ENCODE measurements around the gene ADO.

Gene ADO

DNA sequence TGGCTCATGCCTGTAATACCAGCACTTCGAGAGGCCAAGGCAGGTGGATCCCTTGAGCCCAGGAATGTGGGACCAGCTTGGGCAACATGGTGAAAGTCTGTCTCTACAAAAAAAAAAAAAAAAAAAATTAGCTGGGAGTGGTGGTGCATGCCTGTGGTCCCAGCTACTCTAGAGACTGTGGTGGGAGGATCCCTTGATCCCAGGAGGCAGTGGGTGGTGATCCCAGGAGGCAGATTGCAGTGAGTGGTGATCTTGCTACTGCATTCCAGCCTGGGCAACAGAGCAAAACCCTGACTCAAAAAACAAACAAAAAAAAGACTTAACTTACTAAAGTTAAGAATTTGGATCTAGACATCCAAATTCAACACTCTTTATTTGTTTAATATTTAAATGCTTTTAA is 10.2 kb upstream of the ADO start:
- no peak for DNase-seq

DNA sequence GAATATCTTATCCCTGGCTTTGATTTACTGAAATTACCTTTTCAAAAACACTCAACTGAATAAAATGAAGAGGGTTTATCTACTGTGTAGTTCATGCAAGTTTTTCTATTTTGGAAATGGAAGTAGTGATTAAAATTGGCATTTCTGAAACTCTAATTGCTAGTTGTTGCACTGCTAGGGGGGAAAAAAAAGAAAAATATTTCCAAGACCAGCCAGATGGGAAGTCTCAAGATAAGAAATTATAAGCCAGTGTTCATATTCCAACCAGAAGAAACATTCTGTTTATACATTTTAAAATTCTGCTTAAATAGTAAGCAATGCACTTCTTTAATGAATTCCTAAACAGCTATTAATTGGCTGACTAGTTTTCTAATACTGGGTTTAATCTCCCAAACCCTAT is 9.4 kb upstream of the ADO start:
- DNase-seq = no peak

DNA sequence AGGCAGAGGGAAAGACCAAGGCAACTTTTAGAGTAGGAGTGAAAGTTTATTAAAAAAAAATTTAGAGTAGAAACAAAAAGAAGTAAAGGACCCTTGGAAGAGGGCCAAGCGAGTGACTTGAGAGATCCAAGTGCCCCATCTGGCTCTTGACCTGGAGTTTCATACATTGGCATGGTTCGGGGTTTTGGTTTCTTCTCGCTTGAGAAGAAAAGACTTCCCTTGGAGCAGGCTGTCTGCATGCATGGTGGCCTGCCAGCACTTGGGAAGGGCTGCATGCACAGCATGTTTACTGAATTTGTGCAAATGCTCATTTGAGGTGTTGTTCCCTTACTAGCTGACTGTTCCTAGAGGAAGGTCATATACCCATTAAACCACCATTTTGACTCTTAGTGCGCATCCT is 8.8 kb upstream of the ADO start:
- DNase-seq = no peak

DNA sequence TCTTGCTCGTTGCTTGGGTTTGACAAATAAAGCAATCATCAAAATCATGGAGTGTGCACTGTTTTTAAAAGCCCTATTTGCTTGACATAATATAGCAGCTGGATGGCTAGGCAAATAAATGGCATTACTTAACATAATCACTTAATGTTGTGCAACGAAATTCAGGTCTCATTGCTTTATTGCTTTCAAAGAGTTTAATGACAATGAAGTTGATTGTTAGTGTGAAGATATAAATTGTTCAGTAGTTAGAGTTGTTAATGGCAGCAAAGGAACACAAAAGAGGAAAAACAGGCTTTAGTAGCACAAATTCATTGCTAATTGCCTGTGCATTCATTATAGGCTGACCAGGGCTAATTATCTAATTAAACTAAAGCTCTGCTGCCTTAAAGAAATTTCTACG is 7.6 kb upstream of the ADO start:
- no peak for DNase-seq

DNA sequence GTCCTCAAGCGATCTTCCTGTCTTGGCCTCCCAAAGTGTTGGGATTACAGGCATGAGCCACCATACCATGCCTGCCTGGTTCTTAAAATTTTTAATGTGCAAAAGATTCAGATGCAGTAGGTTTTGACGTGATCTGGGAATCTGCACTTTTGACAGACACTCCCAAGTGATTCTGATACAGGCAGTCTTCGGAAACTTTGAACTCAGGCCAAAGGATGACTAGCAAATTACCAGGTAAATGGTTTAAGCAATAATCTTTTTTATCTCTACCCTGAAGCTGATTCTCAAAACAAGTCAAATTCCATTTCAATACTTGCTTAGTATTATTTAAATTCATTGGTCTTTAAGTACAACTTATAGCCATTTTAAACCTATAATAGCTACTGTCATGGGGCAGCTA is 2.6 kb upstream of the ADO start:
- no peak for DNase-seq

DNA sequence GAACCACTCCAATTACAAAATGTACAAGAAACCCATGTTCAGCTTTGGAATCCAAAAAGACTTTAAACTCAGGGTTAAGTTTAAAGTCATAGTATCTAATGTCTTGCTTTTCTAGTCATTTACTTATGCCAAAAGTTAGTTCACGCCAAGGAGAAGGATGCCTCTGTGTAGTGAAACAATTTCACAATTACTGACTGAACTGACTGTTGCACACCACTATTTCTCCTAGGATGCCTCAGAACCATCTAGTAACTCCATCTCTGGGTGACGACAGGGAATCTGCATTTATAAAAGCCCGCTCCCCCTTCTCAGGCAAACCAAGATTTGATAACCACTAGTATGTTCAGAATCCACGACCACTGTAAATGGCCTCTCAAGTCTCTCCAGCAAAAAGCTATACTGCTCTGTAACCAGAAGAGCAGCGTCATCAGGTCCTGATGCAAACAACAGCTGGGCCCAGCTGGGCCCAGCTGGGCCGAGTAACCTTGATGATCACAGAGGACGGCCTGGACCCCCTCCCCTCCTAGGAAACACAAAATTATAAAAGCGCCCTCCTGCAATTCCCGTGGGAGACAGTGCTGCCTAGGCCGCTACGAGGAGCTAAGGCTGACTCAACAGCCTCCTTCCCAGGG is 680 bp upstream of the ADO start:
- no peak for DNase-seq

DNA sequence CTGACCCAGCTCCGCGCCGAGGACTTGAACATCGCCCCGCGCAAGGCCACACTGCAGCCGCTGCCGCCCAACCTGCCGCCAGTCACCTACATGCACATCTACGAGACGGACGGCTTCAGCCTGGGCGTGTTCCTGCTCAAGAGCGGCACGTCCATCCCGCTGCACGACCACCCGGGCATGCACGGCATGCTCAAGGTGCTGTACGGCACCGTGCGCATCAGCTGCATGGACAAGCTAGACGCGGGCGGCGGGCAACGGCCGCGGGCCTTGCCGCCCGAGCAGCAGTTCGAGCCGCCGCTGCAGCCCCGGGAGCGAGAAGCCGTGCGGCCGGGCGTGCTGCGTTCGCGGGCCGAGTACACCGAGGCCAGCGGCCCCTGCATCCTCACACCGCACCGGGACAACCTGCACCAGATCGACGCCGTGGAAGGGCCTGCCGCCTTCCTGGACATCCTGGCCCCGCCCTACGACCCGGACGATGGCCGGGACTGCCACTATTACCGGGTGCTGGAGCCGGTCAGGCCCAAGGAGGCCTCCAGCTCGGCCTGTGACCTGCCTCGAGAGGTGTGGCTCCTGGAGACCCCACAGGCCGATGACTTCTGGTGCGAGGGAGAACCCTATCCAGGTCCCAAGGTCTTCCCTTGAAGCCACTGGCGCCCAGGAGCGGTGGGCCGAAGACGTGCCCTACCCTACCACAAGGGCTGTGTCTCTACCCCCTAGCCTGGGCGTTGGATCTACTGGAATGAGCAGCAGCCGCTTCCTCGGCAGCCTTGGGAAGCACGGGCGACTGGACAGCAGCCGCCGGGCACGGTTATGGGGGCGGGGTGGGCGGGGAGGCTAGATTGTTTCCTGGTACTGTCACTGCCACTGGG is 945 bp downstream of the ADO start:
- peak; percentile 71 for DNase-seq

DNA sequence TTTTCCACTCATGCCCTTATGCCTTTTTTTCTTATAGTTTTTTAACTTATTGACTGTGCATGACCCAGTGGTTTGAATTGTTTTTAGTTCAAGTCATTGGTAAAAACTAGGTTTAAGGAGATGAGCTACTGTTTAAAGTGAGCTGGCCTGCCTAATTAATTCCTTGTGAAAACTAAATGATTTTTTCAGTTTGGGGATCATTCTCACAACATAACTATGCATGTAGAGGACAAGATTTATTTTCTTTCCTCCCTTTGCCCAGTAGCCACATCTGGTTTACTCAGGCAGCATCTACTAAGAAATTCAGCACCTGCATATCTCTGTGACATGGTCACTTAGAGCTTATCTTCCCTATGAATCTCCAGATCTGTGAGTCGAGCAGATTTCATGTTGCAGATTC is 1.7 kb downstream of the ADO start:
- DNase-seq = no peak

DNA sequence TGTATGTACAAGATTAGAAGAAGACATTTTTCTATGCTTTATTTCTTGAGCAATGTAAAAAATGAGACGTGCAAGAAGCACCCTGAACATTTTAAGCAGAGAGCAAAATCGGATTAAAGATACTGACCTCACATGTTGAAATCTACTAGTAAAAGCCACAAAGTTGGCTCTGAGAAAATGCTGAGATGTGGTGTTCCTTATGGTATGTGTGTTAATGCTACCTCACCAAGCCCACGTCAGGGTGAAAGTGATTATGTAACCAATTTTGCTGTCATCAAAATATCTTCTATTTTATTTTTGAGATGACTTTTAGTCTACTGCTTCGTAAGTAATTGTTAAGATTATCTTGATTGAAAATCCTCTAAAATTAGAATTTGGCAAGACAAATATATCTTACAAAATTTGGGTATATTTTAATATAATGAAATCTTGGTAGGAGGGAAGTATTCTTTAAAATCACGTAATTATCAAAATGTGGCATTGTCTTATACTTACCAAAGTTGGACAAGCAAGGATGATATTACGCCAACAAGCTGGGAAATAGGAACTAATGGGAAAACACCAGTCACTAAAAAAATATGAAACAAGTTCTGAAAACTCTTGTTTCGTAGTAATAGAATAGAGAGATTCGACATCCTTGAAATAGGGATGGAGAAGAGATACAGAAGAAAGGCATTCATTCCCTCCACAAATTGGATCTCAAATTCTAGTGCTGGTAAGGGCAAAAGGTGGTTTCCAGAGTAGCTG is 5.8 kb downstream of the ADO start:
- DNase-seq = no peak

DNA sequence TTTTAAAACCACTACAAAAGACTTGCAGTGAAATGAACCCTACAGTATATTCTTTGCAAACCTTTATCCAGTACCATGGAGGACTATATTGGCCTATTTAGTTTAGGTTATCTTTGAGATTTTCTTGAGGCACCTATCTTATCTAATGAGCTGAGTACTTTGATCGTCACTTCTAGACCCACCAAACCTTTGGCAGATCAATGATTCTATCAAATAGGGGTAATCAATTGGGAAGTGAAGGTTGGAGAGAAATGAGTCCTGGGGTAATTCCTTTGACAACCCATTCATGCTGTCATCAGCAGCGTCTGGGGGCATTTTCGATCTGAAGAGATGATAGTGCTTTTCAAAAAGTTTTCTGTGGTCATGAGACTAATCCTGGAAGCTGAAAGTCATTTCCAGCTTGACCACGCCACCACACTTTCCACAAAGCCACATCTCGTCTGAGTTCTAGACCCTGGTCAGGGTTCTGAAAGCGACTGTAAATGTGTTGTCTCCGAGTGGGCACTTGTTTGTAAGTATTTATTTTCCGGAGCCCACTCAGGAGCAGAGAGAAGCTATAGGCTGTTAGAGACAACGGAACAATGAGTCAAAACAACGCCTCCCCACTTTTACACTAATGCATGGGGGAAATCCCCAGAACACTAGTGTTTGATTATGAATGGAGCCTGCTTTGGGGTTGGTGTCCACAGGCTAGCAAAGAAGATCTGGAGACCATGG is 6.8 kb downstream of the ADO start:
- DNase-seq = peak; percentile 88

DNA sequence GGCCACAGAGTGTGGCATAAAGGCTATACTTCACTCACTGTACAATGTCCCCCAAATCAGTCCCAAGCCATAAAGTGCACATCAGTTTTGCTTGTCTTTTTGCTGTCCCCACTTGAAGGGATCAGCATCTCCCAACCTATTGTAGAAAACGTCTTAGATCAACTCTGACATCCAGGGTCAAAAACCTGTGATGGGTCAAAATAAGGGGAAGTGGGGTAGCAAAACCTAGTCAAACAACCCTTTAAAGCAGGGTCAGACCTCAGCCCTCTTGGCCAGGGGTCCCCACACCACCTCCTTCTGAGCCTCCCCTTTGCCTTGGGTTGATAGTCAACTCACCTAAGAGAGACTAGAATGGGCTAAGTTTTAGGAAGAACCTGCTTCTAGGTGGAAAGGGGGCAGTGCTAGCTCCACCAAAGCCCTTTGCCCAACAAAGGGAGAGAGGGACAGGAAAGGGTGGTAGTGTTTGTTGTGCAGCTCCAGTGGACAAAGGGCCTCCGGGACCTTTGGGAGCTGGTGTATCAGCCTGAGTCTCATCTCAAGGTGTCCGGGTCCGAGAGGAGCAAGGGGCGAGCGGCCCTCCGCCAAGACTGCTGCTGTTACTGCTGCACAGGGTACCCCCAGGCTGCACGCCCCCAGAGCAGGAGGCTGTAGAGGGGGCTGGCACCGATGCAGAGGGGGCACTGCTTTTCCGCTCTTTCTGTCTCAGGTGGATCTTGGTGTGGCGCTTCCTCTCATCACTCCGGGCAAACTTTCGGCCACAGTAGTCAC is 8.3 kb downstream of the ADO start:
- no peak for DNase-seq

DNA sequence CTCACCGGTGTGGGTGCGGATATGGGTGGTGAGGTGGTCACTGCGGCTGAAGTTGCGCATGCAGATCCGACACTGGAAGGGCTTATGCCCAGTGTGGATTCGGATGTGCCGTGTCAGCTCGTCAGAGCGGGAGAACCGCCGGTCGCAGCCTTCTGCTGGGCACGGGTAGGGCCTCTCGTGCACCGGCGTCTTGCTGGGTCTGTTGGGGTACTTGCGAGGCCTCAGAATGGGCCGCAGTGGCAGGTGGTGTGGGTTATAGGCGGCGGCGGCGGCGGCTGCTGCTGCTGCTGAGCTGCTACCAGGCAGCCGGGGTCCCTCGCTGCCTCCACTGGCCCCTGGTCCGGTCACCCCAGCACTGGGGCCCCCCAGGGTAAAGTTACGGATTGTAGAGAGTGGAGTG is 8.9 kb downstream of the ADO start:
- DNase-seq = no peak

DNA sequence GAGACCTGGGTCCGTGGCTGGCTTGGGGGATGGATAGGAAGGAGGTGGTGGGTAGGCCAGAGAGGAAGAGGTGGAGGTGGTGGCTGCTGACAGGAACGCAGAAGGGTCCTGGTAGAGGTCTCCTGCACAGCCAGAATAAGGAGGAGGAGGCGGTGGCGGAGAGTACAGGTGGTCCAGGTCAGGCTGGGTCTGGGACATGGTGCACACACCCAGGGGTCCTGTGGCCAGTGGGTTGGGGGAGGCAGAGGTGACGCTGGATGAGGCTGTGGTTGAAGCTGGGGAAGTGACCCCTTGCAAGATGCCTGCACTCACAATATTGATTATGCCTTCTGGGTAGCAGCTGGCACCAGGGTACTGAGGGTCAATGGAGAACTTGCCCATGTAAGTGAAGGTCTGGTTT is 9.5 kb downstream of the ADO start:
- DNase-seq = no peak

DNA sequence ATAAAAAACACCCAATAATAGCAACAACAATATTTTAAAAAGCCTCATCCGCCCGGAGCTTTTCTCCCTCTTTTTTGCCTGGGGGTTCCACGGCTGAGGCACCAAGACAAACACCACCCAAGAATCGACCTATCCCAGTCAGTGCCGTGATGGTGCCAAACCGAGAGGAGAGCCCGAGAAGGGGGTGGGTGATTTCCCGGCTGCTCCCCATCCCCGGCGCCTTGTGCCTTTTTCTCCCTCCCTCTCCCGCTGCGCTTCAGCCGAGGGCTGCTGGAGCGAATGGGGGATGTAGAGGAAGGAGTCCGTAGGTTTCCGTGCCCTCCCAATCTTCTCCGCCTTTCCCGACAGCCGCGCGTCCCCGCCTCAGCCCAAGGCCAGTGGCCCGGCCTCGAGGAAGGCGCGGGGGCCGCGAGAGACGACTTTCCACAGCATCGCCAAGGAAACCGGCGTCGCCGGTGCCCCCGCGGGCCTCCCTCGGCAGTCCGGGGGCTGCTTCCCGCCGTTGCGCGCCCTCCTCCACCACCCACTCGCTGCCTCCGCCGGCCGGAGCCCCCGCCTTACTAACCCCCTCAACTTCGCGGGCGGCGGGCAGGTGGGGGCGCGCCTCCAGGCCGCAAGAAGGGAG is 10.3 kb downstream of the ADO start:
- DNase-seq = peak; percentile 76

DNA sequence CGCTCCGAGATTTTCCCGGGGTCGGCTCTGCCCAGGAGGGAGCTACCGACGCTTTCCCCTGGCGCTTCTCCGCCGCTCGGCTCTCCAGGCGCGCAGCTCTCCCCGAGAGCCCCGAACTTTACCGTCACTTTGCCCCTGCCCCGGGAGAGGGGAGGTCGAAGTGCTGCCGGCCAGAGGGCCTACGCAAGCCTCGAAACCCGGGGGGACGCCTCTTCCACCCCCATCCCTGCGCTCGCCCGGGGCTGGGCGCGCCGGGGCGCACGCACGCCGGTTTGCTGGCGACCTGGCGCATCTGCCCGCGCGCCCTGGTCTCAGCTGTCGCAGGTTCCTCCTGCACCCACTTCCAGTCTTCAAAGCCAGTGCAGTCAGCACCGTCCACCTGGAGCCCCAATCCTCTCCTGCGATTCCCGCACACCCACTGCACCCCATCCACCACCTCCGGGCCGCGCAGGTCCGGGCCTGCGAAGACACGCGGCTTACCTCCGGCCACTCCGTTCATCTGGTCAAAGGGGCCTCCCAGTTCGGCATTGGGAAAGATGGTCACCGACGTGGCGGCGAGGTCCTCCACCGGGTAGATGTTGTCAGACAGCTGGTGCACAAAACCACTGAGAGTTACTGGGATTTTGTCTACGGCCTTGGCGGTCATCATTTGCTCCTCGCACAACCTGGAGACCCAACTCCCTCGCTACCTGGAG is 11.0 kb downstream of the ADO start:
- peak; percentile 78 for DNase-seq

DNA sequence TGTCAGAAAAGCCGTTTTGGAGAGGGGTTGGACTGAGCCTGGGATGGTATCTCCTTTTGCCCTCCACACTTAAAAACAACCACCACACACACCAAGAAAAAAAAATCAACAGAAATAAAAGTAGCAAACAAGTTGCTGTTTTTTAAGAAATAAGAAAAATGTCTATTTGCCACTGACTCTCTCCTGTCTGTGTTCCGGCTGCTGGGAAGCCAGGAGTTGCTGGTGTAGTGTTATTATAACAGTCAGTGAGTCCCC is 11.5 kb downstream of the ADO start:
- DNase-seq = no peak

DNA sequence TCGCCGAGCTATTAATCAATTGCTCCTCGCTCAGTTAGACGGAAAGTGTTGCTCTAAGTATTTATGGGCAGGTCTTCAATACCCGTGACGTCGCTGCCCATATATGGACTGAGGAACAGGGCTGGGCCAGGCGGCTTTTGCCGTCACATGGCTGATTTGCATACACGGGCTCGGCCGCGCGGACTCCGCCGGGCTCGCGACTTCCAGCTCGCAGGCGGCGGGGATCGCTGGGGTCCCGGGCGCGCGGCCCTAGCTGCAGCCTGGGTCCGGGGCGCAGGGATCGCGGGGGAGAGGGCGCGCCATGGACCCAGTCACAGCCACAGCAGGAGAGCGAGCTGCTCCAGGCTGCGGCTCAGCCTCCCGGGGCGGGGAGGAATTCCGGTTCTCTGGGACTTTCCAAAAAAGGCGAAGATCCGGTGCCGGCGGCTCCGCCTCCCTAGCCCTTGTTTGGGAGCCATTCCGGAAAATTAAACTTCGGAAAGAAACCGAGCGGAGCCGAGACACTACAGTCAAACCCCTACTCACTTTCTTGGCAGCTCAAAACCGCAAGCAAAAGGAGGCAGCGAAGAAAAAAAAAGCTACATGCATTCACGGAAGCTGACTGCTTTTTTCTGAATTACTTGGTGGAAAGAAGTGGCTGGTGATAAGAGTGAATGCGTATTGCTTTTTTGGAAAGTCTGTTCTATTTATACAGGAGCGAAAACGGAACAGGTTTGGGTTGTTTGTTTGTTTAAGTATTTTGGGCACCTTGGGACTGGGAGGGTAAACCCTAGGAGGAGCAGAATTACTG is 12.0 kb downstream of the ADO start, which contains the start of gene EGR2:
Gene EGR2, minus strand, starts transcription at position 36 of the 790 bp plus-strand sequence. CDS start 337 bp downstream, outside the sequence.
- DNase-seq = peak; percentile 99

DNA sequence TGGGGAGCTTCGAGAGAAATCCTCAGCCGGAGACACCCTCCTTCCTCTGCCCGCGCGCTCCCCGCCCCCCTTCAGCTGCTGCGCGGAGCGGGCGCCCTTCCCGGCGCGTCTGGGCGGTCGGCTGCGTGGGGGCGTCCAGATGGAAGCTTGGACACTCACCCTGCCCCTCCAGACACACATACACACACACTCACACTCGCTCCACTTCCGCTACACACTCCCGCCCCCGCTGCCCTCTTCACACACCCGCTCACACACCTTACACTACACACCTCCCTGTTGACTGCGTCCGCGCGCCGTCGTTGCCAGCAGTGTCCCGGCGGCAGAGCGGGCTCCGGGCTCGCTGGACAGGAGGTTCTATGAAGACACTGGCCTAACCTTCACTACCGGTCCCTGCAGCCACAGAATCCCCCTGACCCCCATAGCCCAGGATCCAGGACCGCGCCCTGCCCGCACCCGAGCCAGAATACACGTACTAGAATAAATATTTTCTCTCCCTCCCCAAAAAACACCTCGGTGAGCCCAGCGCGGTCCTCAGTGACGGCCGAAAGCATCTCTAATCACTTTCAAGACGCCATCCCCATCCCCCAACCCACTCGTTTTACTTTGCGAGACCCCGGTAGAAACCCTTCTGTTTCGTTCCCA is 12.7 kb downstream of the ADO start:
- DNase-seq = peak; percentile 87

DNA sequence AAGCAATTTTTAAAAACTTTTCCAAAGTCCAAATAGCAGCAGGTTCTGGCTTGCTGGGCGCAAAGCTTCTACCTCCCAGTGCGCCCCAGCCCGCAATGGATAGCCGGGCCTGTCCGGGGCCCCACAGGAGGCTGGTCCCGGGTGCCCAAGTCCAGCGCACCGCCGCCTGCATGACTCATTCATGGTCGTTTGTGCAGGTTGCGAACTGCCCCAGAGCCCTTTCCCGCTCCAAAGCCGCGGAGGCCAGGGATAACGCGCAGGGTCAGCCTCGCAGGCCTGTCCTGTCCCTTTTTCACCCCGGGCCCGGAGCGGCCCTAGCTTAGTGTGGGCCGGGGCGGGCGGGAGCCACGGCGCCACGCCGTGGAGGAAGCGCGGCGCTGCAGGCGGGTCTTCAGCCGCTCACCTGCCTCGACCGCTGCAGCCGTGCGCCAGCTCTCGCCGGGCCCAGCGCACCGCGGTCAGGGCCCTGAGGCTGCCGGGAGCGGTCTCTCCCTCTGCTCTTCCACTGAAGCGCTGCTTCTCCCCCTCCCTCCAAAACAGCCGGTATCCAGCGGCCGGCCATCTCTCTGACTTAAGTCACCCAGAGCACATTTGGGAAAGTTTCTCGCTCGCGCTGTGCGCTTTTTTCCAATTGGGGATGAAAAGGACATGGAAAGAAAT is 13.4 kb downstream of the ADO start:
- DNase-seq = peak; percentile 90
